ENCODE results near the gene CNIH1. TPM values are rescaled to one million over a fixed set of nuclear protein-coding genes. Genes with fewer than 3 reads are reported as not detected.
A peak's percentile ranks its signal among the peaks of the same experiment; 100 is the strongest.
"Not testable (repeated sequence)": the region's sequence is repeated elsewhere in the genome, so short reads cannot be mapped to it uniquely, and the experiment has no call there.

Gene CNIH1
- total and polyA plus RNA-seq, 7 donors = 97.6 to 261 (median 147) TPM

- TF ChIP-seq POLR2A (IDR thresholded peaks at IDR 0.05) (no peak), CTCF (IDR thresholded peaks at IDR 0.05) (no peak), POLR2AphosphoS5 (IDR thresholded peaks at IDR 0.05) (no peak), EP300 (IDR thresholded peaks at IDR 0.05) (no peak)
- intact Hi-C loops (cut with DNase I) = no loop called here
- H3K36me3 ChIP-seq = peaks cover 5 to 52% (median 10%) of the 10 kb centered on the region in 4 donors
Measured at GRCh38 chr14:54423991-54424390, 17.2 kb downstream of the CNIH1 start.

GRCh38 chr14:54420478-54421142 lies 20.6 kb downstream of the CNIH1 start:
- WGBS, 2 donors = 46 to 64% methylated on average over 7 of the region's 7 CpGs
- intact Hi-C loops (cut with DNase I) = no loop called here
- Histone ChIP-seq H3K4me3 (no peak overlapping the region), H3K4me1 (peaks cover 0 to 4% (median 0%) of the 10 kb centered on the region in 4 donors), H3K36me3 (peaks cover 0 to 20% (median 0%) of the 10 kb centered on the region in 4 donors), H3K27ac (no peak overlapping the region), H3K9me3 (no peaks in the 10 kb centered on the region), H3K27me3 (no peaks in the 10 kb centered on the region)
- DNase-seq = no peak
- no peak for TF ChIP-seq EP300 (IDR thresholded peaks at IDR 0.05)
- TF ChIP-seq POLR2AphosphoS5 (IDR thresholded peaks at IDR 0.05) = no peak
- TF ChIP-seq CTCF (IDR thresholded peaks at IDR 0.05) = peak in 3 of 4 experiments; percentile 24 to 41 (median 35)
- no peak for TF ChIP-seq POLR2A (IDR thresholded peaks at IDR 0.05)

More at GRCh38 chr14:54423991-54424390, 17.2 kb downstream of the CNIH1 start:
- Histone ChIP-seq H3K27ac (no peak overlapping the region), H3K27me3 (no peaks in the 10 kb centered on the region), H3K4me3 (no peak overlapping the region), H3K4me1 (peaks cover 0 to 4% (median 0%) of the 10 kb centered on the region in 4 donors), H3K9me3 (no peaks in the 10 kb centered on the region)
- DNase-seq = no peak

- 95 to 96% methylated on average over 3 of the region's 3 CpGs for WGBS, 2 donors
- no peaks in the 10 kb centered on the region for H3K27me3 ChIP-seq
- no peak overlapping the region for H3K27ac ChIP-seq
- H3K36me3 ChIP-seq = no peaks in the 10 kb centered on the region
- TF ChIP-seq POLR2AphosphoS5 (IDR thresholded peaks at IDR 0.05) (no peak), EP300 (IDR thresholded peaks at IDR 0.05) (no peak), CTCF (IDR thresholded peaks at IDR 0.05) (no peak), POLR2A (IDR thresholded peaks at IDR 0.05) (no peak)
- intact Hi-C loops (cut with DNase I) = no loop called here
- no peak overlapping the region for H3K4me3 ChIP-seq
- DNase-seq = no peak
- no peaks in the 10 kb centered on the region for H3K9me3 ChIP-seq
- H3K4me1 ChIP-seq = no peaks in the 10 kb centered on the region
Measured at GRCh38 chr14:54411371-54411770, 29.8 kb downstream of the CNIH1 start.

GRCh38 chr14:54410215-54410614 lies 31.0 kb downstream of the CNIH1 start:
- Histone ChIP-seq H3K27ac (no peak overlapping the region), H3K9me3 (no peaks in the 10 kb centered on the region), H3K27me3 (no peaks in the 10 kb centered on the region), H3K36me3 (no peaks in the 10 kb centered on the region), H3K4me3 (no peak overlapping the region), H3K4me1 (no peaks in the 10 kb centered on the region)
- DNase-seq = no peak
- TF ChIP-seq POLR2AphosphoS5 (IDR thresholded peaks at IDR 0.05) (no peak), POLR2A (IDR thresholded peaks at IDR 0.05) (no peak), CTCF (IDR thresholded peaks at IDR 0.05) (no peak), EP300 (IDR thresholded peaks at IDR 0.05) (no peak)
- 80 to 97% methylated on average over 1 of the region's 1 CpG for WGBS, 2 donors
- intact Hi-C loops (cut with DNase I) = no loop called here

GRCh38 chr14:54403401-54404005 lies 37.7 kb downstream of the CNIH1 start:
- DNase-seq; H3K36me3 ChIP-seq; H3K27me3 ChIP-seq; H3K4me3 ChIP-seq; H3K9me3 ChIP-seq; H3K27ac ChIP-seq; H3K4me1 ChIP-seq; intact Hi-C loops (cut with DNase I): not testable (repeated sequence)
- 83 to 86% methylated on average over 6 of the region's 6 CpGs for WGBS, 2 donors

All from sigmoid colon (tissue), 7 donors.